HepG2 (cell line): ENCODE data around the gene RBM34. TPM values are rescaled to one million over a fixed set of nuclear protein-coding genes. Genes with fewer than 3 reads are reported as not detected.
A peak's percentile ranks its signal among the peaks of the same experiment; 100 is the strongest.

Source experiments
- ARHGAP35 ChIP-seq: sonication (generic); formaldehyde crosslinking; IDR thresholded peaks from 2 replicates; pipeline ENCODE4 v1.9.0; 2022; ENCODE audit warnings: mild to moderate bottlenecking, inconsistent platforms, moderate library complexity, missing genetic modification reagents, borderline replicate concordance
- LCORL ChIP-seq, 2 experiments: fragments of 450-650 bp in 1 of 2; sonication (generic) in 1 of 2; formaldehyde crosslinking in 1 of 2; IDR thresholded peaks; 2 replicates each; pipeline versions ENCODE4 v1.5.0 to v1.6.1; 2017 to 2020; ENCODE audit warnings: antibody characterized with exemption in 1 of 2, missing genetic modification reagents in 1 of 2
- MAF1 ChIP-seq: sonication (generic); formaldehyde crosslinking; IDR thresholded peaks from 2 replicates; pipeline ENCODE4 v1.5.0; 2020; ENCODE audit warnings: missing genetic modification reagents, borderline replicate concordance
- NONO ChIP-seq, 2 experiments: fragments of 450-650 bp in 1 of 2; sonication (generic) in 1 of 2; formaldehyde crosslinking in 1 of 2; IDR thresholded peaks in 1 of 2; conservative IDR thresholded peaks in 1 of 2; 2 replicates each; pipeline versions ENCODE4 v1.6.1 to v1.8.0; 2017 to 2022; ENCODE audit warnings: mild to moderate bottlenecking in 1 of 2, missing genetic modification reagents in 1 of 2, moderate library complexity in 1 of 2
- RAD21 ChIP-seq: fragments of 450-650 bp; formaldehyde crosslinking; IDR thresholded peaks from 2 replicates; pipeline ENCODE4 v1.5.0; 2020; ENCODE audit warnings: mild to moderate bottlenecking
- SPEN ChIP-seq: sonication (generic); formaldehyde crosslinking; IDR thresholded peaks from 2 replicates; pipeline ENCODE4 v1.5.1; 2020; ENCODE audit warnings: low read depth, mild to moderate bottlenecking, missing genetic modification reagents
- SRSF9 ChIP-seq: fragments of 200-400 bp; formaldehyde crosslinking; IDR thresholded peaks from 2 replicates; pipeline ENCODE4 v1.6.1; 2018; ENCODE audit warnings: borderline replicate concordance, mild to moderate bottlenecking, low read depth, low read length; ENCODE audit not compliant: insufficient read depth, poor library complexity, severe bottlenecking
- TAF1 ChIP-seq: sonication (generic); formaldehyde crosslinking; IDR thresholded peaks from 2 replicates; pipeline ENCODE4 v1.4.0; 2020; ENCODE audit warnings: missing genetic modification reagents
- TBX2 ChIP-seq: sonication (generic); formaldehyde crosslinking; IDR thresholded peaks from 2 replicates; pipeline ENCODE4 v1.5.0; 2020; ENCODE audit warnings: missing genetic modification reagents, mild to moderate bottlenecking, borderline replicate concordance
- TMF1 ChIP-seq: sonication (generic); formaldehyde crosslinking; IDR thresholded peaks from 2 replicates; pipeline ENCODE4 v1.8.1; 2022; ENCODE audit warnings: low read depth, missing genetic modification reagents
- TRIM24 ChIP-seq: sonication (generic); formaldehyde crosslinking; IDR thresholded peaks from 2 replicates; pipeline ENCODE4 v1.8.0; 2022; ENCODE audit warnings: mild to moderate bottlenecking, missing genetic modification reagents
- ZBTB8A ChIP-seq: sonication (generic); formaldehyde crosslinking; IDR thresholded peaks from 2 replicates; pipeline ENCODE4 v1.4.0; 2020; ENCODE audit warnings: mild to moderate bottlenecking, low read depth, missing genetic modification reagents, borderline replicate concordance
- ZFP36L2 ChIP-seq: sonication (generic); formaldehyde crosslinking; IDR thresholded peaks from 2 replicates; pipeline ENCODE4 v1.4.0; 2020; ENCODE audit warnings: missing genetic modification reagents
- ZNF550 ChIP-seq: sonication (generic); formaldehyde crosslinking; IDR thresholded peaks from 2 replicates; pipeline ENCODE4 v1.4.0; 2020; ENCODE audit warnings: mild to moderate bottlenecking, missing genetic modification reagents, borderline replicate concordance
- ZNF879 ChIP-seq: sonication (generic); formaldehyde crosslinking; IDR thresholded peaks from 2 replicates; pipeline ENCODE4 v1.8.1; 2023; ENCODE audit warnings: missing genetic modification reagents
- ZSCAN22 ChIP-seq: sonication (generic); formaldehyde crosslinking; IDR thresholded peaks from 2 replicates; pipeline ENCODE4 v1.4.0; 2020; ENCODE audit warnings: mild to moderate bottlenecking, missing genetic modification reagents
- ZSCAN29 ChIP-seq: sonication (generic); formaldehyde crosslinking; conservative IDR thresholded peaks from 2 replicates; pipeline ENCODE4 v1.4.0; 2020; ENCODE audit warnings: mild to moderate bottlenecking, missing genetic modification reagents
- polyA plus RNA-seq, 8 experiments: library from polyadenylated mRNA; depleted of rRNA in 3 of 8; stranded (reverse) in 7 of 8; unstranded in 1 of 8; fragments of >200 nt; fragmentation: Illumina TruSeq in 4 of 8; extraction: Trizol in 4 of 8; gene quantifications; 2 replicates each; pipeline versions ENCODE4 v1.2.1 to v1.2.3, GENCODE V29; 2011 to 2016; ENCODE audit warnings: low read depth in 4 of 8, missing spikeins in 1 of 8, mixed read lengths in 1 of 8; ENCODE audit not compliant: insufficient read depth in 1 of 8
- total RNA-seq, 5 experiments: library from RNA; depleted of rRNA; stranded (reverse); fragments of >200 nt; fragmentation: Illumina TruSeq; extraction: Trizol; gene quantifications; 2 replicates each; pipeline ENCODE4 v1.2.3, GENCODE V29; 2016; ENCODE audit warnings: low read depth in 1 of 5
- TF ChIP-seq, protein P1 (sequence below): sonication (generic); formaldehyde crosslinking; IDR thresholded peaks from 2 replicates; pipeline ENCODE4 v1.4.0; 2020; ENCODE audit warnings: missing genetic modification reagents
- TF ChIP-seq, protein P2 (sequence below): sonication (generic); formaldehyde crosslinking; IDR thresholded peaks from 2 replicates; pipeline ENCODE4 v1.8.0; 2023; ENCODE audit warnings: mild to moderate bottlenecking, missing genetic modification reagents

The RBM34 gene
- total and polyA plus RNA-seq, 2 of the 13 experiments (the other 11 are each of a cell fraction or from before 2014, with no cell fraction given), result 34.7 to 73.0 TPM

DNA sequence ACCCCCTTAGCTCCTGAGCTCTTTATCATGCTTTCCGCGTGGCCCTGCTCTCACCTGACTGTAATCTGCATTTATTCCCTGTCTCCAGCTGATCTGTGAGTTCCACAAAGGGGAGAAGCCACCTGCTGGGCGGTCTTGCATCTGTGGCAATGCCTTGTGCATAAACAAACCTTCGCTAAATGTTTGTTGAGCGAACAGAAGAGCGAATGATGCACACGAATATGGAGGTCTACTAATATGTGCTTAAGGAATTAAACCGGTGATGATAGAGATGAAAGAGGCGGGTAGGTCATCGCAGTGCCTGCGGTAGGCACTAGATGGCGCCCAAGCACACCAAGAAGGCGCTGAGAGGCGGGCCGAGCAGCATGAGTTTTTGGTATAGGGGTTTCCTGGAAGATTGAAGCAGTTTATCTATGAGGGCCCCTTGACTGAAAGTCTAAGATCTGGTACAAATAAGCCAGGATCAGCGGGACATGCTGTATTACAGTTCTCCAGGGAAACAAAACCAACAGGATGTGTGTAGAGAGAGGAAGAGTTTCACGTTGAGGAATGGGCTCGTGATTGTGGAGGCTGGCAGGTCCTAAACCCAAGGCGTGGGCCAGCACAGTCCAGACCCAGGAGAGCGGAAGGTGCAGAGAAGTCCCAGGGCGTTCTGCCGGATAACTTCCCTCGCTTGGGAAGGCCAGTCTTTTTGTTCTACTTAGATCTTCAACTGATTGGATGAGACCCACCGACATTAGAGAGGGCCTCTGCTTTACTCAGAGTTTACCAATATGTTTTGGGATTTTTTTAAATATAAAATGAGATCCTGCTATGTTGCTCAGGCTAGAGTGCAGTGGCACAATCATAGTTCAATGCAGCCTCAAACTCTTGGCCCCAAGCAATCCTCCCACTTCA lies 67.1 kb downstream of the RBM34 start (continued):
- TF ChIP-seq, protein P1, sequence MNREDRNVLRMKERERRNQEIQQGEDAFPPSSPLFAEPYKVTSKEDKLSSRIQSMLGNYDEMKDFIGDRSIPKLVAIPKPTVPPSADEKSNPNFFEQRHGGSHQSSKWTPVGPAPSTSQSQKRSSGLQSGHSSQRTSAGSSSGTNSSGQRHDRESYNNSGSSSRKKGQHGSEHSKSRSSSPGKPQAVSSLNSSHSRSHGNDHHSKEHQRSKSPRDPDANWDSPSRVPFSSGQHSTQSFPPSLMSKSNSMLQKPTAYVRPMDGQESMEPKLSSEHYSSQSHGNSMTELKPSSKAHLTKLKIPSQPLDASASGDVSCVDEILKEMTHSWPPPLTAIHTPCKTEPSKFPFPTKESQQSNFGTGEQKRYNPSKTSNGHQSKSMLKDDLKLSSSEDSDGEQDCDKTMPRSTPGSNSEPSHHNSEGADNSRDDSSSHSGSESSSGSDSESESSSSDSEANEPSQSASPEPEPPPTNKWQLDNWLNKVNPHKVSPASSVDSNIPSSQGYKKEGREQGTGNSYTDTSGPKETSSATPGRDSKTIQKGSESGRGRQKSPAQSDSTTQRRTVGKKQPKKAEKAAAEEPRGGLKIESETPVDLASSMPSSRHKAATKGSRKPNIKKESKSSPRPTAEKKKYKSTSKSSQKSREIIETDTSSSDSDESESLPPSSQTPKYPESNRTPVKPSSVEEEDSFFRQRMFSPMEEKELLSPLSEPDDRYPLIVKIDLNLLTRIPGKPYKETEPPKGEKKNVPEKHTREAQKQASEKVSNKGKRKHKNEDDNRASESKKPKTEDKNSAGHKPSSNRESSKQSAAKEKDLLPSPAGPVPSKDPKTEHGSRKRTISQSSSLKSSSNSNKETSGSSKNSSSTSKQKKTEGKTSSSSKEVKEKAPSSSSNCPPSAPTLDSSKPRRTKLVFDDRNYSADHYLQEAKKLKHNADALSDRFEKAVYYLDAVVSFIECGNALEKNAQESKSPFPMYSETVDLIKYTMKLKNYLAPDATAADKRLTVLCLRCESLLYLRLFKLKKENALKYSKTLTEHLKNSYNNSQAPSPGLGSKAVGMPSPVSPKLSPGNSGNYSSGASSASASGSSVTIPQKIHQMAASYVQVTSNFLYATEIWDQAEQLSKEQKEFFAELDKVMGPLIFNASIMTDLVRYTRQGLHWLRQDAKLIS (CRISPR knock-in tag), result no peak
- TF ChIP-seq TRIM24, result no peak
- peak; percentile 64 for TF ChIP-seq RAD21 (CRISPR knock-in tag)
- no peak for TF ChIP-seq LCORL (IDR thresholded peaks at IDR 0.05)
- TF ChIP-seq LCORL (CRISPR knock-in tag; IDR thresholded peaks at IDR 0.05), result 0 out of 2 replicates have a peak, but pooled peaks have one; percentile 48
- 0 out of 2 replicates have a peak, but pooled peaks have one; percentile 4 for TF ChIP-seq TBX2 (CRISPR knock-in tag)
- no peak for TF ChIP-seq TAF1 (CRISPR knock-in tag)
- TF ChIP-seq MAF1, result no peak
- no peak; the same call in 1 of the 2 replicates for TF ChIP-seq ARHGAP35
- TF ChIP-seq ZSCAN22 (CRISPR knock-in tag), result no peak
- TF ChIP-seq ZSCAN29 (CRISPR knock-in tag), result no peak
- no peak for TF ChIP-seq ZFP36L2
- TF ChIP-seq ZNF879 (CRISPR knock-in tag), result no peak
- no peak for TF ChIP-seq ZBTB8A (CRISPR knock-in tag)
- TF ChIP-seq SRSF9, result no peak
- TF ChIP-seq ZNF550 (CRISPR knock-in tag), result no peak
- TF ChIP-seq, protein P2, sequence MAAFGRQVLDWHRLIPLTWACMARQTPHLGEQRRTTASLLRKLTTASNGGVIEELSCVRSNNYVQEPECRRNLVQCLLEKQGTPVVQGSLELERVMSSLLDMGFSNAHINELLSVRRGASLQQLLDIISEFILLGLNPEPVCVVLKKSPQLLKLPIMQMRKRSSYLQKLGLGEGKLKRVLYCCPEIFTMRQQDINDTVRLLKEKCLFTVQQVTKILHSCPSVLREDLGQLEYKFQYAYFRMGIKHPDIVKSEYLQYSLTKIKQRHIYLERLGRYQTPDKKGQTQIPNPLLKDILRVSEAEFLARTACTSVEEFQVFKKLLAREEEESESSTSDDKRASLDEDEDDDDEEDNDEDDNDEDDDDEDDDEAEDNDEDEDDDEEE (CRISPR knock-in tag), result no peak
- TF ChIP-seq SPEN, result no peak
- TF ChIP-seq TMF1 (CRISPR knock-in tag), result no peak
- no peak for TF ChIP-seq NONO (IDR thresholded peaks at IDR 0.05)
- 0 out of 2 replicates have a peak, but pooled peaks have one; percentile 26 for TF ChIP-seq NONO (CRISPR knock-in tag; conservative IDR thresholded peaks at IDR 0.05)
